COLO829 (cell line): ENCODE measurements around the gene CSTPP1.
"Not testable (repeated sequence)": the region's sequence is repeated elsewhere in the genome, so short reads cannot be mapped to it uniquely, and the experiment has no call there.

Experiments
- DNase-seq: peaks from one replicate; pipeline ENCODE4 v3.0.0; 2012; ENCODE audit warnings: low spot score

The CSTPP1 gene

DNA sequence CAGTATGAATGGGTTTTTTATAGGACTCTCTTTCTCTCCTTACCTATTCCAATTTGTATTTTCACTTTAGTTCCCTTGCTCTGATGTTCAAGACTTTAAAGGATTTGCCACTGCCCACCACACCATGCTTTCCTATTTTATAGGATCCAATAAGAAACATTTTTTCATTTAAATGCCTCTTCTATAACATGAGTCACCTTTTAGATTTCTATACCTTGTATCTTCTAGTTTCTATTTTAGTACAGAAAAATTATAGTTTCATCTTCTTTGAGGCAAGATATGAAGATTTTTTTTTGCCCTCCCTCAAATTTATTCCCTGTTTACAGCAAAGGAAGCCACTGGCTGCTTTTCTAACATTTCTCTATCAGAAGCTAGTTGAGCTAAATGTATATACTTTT, 163.4 kb downstream of the CSTPP1 start:
- no peak for DNase-seq

DNA sequence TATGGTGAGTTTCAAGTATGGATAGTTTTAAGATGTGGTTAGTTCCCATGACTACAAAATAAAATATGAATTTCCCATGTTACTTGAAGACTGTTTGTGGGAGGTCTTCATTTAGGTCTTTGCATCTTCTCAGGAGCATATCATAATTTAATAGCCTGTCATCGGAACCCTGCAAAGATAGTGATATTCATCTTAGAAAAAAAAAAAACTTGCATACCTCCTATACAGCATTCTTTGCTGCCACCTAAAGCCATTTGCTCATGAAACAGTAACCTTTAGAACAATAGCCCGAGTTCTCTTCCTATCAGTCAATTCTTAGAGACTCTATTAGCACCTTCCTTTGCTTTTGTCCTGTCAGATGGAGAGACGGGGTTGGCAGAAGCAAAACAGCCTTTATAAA, 164.8 kb downstream of the CSTPP1 start:
- no peak for DNase-seq

DNA sequence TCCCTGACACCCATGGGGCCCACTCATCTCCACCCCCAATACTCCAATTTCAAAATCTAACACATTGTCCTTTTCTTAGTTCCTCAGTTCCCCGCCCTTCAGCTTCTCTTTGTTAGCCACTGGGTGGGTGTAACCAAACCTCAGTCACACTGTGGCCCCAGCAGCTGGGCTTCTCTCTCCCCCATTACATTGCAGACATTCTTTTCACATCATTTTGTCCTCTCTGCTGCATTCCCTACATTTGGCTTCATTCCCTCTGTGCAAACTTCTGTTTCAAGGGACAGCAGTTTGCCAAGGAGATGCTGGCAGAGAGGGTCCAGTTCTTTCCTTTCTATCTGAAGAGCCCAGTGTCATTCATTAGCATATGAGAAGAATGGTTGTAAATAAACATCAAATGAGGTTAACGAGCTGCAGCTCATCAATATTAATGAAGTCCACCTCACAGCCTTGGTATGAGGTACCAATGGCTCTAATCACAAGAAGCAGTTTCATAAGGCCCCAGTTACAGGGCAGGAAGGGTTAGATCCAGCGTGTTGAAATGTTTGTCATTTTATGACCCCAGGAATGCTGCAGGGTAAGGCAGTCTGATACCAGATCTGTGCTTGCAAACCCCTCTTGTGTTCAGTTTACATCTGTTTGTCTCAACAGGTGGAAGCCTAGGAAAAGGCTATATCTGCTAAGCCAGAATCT, 167.8 kb downstream of the CSTPP1 start:
- no peak for DNase-seq

DNA sequence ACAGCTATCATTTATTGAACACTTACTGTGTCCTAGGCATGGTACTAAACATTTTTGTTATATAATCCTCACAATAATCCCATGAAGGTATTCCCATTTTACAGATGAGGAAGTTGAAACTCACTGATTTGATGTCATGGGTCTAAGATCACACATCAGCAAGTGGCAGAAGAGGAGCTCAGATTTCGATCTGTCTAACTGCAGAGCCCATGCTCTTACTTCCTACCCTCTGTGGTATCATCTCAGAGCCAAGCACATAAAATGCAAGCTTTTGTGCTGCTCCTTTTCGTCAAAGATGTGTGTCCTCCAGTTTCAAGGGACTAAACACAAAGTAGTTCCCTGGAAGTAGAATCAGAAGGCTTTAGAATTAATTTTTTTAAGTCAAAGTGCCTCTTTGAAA, 169.0 kb downstream of the CSTPP1 start:
- no peak for DNase-seq

DNA sequence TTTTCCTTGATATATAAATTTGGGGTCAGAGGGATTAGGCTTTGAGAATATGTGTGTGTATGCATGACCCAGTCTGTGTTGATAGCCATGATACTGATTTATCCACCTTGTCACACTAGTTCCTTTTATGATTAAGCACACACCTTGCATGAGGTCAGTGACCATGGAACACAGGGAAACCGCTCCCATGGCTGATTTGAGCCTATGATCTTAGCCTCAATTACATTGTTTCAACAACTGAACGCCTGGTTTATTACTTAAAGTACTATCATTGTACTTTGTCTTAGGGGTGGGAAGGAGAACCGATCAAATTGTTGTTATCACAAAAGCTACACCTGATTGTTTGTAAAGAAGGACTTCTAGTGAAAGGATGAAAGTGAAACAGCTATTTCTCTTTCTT, 169.4 kb downstream of the CSTPP1 start:
- DNase-seq, result no peak

DNA sequence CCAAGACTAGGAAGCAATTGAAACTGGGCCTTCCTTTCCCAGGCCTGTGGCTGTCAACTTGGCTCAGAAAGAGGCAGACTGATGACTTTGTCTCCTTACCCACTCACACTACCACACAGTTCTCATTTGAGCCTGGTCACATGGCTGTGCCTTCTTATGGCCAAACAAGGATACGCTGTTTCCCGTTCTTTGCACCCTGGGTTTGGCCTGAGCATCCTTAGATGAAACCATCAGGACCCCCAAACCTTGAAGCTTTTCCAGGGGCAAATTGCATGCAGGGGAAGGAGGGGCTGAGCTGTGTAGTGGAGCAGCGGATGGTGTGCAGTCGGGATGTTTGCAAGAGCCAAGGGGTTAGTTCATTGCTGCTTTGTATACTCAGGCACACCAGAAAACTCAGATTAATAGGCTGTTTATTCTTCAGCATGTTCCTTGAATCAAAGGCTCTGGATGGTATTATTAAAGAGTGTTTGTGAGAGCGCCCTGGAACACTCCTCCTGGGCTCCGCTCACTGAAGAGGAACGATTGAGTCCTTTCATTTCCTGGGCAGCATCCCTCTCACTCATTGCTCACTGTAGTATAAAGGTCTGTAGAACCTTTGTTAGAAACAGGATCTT, 170.3 kb downstream of the CSTPP1 start:
- DNase-seq, result no peak

DNA sequence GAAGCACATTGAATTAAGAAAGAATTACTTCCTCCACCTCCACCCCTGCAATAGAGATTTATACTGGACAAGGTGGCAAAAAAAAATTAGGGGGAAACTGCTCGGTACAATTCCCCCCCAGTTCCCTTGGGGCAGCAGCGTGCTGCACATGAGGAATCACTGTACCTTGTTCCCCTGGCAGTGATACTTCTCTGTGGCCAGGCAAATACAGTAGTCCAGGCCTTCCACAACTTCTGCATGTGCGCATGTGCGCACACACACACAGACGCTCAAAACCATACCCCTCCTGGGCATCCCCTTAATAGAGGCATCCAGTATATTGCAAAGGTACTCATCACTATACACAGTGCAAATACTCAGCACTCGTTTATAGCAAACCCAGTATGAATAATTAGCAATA, 171.2 kb downstream of the CSTPP1 start:
- no peak for DNase-seq

DNA sequence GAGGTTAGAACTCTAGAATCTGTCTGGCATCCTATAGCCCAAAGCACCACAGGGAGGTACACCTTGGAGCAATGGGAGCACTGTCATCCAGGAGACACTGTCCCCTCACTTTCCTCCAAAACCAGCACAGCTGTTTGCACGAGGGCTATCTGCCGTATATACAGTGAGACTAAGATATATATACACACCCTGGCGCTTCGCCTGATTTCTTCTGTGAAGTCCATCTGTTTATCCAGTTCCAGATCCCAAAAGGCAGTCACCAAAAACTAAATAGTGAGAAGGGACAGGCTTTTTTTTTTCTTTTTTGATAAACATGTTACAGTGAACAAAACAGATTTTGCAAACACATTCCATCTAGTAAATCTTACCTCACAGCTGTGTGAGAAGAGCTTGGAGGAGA, 171.7 kb downstream of the CSTPP1 start:
- no peak for DNase-seq

DNA sequence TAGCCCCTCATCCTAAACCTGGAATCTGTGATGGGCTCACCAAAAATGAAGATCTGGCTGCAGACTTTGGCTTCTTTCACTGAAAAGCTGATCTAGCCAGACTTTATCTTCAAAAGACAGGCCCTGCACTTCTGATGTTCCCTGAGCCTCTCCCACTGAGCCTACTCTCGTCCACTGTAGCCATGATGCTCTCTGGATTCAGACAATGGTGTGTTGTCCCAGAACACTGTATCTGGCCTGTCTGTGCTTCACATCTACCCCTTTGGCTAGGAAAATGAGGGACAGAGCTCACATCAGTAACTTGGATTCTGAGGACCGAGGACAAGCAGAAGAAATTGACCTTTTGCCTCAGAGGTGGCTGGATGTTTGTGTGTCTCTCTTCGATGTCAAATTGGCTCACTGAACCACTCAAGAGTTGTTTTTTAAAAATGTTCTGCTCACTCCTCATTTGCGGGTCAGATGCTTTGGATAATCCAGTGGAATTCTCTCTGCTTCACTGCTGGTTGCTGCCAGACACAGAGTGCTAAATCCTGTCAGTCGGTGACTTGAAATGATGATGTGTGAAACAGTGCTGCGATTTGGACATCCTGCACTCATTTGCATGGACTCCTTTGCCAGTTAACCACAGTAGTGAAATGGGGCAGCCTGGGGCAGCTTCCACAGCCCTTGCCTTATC, 172.6 kb downstream of the CSTPP1 start:
- DNase-seq, result no peak

DNA sequence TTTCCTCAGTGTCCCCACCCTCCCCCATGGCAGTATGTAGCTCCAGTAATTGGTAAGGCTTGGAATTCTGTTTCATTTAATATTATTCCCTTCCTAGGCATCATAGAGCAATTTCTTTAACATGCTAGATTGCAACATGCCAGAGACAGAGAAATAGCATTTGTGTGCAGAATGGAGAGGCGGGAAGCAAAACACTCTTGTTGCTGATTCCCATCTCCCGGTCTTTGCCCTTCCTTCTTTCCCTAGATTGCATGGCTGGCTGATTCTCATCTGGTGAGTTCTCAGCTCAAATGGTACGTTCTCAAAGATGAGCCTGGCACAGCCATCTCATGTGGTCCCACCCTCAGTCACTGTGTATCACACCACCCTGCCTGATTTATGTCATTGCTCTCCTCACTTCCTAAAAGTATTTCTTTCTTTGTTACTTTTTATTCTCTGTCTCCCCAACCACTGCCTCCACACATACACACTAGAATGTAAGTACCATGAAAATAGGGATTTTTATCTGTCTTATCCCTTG, 173.2 kb downstream of the CSTPP1 start:
- no peak for DNase-seq

DNA sequence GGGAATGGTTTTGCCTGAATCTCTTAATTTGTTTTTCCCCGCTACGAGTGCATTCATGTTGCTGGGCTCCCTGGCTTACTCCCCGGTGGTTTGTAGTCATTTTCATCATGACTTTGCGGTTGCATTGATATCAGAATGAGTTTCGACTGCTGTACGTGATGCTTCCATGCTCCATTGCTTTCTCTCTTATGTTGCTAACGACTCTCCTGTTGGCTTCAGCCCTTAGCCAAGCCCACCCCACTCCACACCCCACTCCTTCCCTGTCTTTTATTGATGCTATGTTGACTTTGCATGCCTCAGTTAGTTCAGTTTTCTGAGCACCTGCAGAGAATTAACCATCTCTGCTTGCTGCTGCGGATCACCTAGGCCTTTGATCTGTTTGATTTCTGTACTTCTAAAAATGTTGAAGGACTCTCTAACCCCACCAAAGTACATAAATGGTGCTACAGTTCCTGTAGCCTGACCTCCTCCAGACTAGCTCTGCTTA, 174.8 kb downstream of the CSTPP1 start:
- no peak for DNase-seq

DNA sequence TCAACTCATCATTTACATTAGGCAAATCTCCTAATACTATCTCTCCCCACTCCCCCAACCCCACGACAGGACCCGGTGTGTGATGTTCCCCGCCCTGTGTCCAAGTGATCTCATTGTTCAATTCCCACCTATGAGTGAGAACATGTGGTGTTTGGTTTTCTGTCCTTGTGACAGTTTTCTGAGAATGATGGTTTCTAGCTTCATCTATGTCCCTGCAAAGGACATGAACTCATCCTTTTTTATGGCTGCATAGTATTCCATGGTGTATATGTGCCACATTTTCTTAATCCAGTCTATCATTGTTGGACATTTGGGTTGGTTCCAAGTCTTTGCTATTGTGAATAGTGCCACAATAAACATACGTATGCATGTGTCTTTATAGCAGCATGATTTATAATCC, 176.4 kb downstream of the CSTPP1 start:
- DNase-seq, result not testable (repeated sequence)

DNA sequence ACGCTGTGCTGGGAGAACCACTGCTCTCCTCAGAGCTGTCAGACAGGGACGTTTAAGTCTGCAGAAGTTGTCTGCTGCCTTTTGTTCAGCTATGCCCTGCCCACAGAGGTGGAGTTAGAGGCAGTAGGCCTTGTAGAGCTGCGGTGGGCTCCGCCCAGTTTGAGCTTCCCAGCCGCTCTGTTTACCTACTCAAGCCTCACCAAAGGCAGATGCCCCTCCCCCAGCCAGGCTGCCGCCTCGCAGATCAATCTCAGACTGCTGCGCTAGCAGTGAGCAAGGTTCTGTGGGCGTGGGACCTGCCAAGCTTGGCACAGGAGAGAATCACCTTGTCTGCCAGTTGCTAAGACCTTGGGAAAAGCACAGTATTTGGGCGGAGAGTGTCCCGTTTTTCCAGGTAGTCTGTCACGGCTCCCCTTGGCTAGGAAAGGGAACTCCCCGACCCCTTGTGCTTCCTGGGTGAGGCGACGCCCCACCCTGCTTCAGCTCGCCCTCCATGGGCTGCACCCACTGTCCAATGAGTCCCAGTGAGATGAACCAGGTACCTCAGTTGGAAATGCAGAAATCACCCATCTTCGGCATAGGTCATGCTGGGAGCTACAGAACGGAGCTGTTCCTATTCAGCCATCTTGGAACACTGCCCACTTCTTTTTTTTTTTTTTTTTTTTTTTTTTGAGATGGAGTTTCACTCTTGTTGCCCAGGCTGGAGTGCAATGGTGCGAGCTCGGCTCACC, 182.6 kb downstream of the CSTPP1 start:
- DNase-seq, result not testable (repeated sequence)

DNA sequence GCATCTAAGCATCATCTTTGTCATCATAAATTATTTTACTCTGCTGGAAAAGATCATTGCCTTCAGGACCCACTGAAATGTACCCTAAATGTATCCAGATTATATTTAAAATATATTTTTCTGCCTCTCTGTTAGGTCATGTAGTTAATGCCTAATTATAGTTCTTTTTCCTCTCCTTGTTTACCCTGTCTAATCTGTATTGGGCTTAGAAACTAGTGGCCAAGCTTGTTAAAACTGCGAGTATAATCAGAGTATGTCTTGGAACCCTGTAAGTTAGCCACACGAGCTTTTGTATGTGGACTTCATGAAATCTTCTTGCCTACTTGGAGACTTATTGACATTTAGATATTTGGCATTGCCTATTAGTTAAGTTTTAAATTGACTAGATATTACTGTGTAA, 184.5 kb downstream of the CSTPP1 start:
- DNase-seq, result no peak

DNA sequence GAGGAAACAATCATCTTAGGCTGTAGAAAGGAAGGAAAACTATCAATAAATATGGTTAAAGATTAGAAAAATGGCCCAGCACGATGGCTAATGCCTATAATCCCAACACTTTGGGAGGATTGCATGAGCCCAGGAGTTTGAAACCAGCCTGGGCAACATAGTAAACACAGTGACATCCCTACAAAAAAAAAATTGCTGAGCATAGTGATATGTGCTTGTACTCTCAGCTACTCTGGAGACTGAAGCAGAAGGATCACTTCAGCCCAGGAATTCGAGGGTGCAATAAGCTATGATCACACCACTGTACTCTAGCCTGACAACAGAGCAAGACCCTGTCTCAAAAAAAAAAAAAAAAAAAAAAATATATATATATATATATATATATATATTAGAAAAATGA, 185.2 kb downstream of the CSTPP1 start:
- DNase-seq, result no peak

DNA sequence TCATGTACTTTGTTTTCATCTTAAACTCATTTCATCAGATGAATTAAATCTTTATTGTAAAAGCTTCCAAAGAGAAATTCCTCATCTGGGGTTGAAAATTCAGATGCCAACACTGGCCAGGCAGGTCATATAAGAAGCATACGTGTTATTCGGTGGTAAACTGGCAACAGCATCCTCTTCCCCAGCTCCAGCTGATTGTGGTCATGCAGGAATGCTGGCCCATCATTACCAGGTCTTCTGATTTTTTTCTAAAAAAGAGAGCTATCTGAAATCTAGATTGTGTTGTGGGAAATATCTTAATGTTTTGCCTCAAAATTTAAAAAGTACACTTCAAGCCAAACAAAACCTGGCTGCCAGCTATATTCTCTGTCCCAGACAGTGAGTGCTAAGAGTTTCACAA, 186.5 kb downstream of the CSTPP1 start:
- no peak for DNase-seq

DNA sequence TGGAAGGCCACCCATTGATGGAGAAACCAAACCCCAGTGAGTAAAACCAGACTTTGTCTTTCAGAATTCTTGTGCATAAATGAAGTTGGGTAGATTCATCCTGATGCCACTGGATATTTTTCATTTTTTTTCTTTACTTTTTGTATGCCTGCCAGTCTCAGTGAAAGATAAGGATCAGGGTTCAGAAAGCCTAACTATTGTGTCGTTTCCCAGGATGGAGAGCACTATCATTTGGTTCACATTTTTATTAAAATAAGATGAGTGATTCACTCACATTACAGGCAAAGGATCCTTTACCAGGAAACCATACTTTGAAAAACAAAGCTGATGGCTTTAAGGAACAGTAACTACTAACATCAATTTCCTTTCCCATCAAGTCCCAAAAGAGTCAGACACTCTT, 188.1 kb downstream of the CSTPP1 start:
- no peak for DNase-seq

DNA sequence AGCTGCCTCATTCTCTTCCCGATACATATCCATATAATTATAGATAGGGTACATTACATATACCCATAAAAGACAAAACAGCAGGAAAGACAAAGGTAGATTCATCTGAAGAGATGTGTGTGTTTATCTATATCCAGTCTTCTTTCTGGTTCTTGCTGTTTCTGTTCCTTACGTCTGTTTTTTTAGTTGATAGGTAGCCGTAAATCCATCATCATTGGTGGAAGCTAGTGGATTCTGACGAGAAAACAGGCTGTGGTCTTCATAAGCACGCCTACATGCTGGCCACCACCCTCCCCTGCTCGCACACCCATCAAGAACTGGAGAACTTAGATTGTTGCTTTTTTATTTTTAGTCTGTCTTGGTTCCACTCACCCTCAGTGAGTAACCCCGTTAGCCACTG, 188.5 kb downstream of the CSTPP1 start:
- no peak for DNase-seq

DNA sequence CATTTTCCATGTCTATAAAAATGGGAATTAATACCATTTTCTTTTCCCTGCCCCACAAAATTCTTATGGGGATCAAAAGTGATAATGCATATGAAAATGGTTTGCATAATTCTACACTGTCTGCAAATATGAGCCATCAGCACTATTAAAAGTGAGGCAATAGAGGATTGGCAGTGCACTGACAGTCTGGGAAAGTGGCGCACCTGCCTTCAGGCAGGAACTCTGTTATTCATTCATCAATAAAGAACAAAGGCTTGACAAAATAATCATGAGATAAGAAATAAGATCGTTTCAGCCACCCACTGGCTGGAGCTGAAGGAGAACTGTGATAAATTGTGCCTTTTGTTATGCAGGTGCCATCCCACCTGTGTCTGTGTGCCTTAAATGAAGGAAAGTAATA, 190.7 kb downstream of the CSTPP1 start:
- DNase-seq, result no peak

DNA sequence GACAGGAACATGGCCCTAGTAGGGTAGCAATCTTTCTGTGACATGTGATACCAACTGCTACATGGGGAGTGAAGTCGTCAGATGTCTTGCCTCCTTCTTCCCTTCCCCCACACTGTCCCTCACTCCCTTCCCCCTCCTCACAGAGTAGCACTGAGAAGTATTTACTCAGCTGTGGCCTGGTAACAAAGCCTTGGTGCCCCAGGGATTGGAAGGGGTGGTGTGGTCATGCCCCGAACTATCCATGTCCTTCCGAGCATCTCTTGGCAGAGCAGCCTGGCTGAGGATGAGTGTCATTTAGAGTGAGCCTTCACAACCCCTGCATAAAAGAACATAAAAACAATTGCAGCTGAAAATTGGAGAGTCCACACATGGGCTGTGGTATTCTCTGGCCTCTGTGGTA, 194.0 kb downstream of the CSTPP1 start:
- no peak for DNase-seq

DNA sequence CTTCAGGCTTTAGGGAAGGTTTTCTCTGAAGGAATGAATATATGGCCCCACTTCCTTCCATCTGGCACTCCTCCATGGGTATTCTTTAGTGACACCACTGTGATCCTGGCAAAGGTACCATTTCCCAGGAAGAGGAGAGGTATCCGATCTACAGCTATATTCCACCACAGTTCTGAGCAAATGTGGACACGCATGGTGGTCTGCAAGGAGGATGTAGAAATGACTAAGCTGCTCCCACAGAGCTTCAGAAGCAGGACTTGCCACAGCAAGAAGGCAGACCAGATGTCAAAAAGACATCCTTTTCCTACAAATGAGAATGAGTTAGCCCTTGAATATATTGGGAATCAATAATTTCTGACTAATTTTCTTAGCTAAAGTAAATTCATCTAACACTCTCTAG, 194.6 kb downstream of the CSTPP1 start:
- no peak for DNase-seq

DNA sequence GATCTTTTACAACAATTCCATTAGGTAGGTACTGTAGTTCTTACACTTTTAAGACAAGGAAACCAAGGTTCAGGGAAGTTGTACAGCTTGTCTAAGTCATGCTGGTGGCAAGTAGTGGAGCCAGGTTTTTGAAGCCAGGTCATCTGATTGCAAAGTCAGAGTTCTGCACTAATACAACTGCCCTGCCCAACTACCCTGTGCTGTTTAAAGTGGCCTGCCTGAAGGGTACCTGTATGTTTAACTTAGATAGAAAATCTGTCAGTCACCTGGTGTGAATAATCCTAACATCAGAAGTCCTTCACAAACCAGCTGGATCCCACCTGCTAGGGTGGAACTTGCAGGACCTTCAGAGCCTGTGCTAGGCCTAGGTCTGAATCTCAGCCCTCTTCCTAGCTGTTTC, 195.9 kb downstream of the CSTPP1 start:
- no peak for DNase-seq

DNA sequence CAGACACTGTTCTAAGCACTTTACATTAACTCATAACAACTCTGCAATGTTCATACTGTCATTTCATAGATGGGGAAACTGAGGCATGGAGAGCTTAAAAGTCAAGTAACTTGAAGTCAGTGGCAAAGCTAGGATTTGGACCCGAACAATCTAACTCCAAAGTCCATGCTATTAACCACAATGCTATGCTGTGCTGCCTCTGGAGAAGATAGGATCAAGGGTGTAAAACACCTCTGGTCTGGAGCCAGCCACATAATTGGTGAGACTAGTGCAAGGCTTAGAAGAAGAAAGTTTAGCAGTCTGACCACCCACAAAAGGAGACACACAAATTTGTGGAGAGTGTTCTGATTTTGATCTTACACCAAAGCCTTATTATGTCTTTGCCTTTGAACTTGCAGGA, 196.4 kb downstream of the CSTPP1 start:
- DNase-seq, result no peak
